OCI-LY3 (cell line): ENCODE results near the gene SLC32A1.

Experiments
- EZH2phosphoT487 ChIP-seq: fragments of 200-600 bp; shearing (Covaris generic); IDR thresholded peaks from 2 replicates; pipeline ENCODE4 v1.6.1; 2018; ENCODE audit warnings: antibody characterized with exemption, mixed run types, low read depth
- TF ChIP-seq, protein P1 (sequence below): fragments of 200-600, 300-600 bp; sonication (generic); IDR thresholded peaks from 2 replicates; pipeline ENCODE4 v1.5.1; 2014; ENCODE audit warnings: antibody characterized with exemption, low read length, low read depth

DNA sequence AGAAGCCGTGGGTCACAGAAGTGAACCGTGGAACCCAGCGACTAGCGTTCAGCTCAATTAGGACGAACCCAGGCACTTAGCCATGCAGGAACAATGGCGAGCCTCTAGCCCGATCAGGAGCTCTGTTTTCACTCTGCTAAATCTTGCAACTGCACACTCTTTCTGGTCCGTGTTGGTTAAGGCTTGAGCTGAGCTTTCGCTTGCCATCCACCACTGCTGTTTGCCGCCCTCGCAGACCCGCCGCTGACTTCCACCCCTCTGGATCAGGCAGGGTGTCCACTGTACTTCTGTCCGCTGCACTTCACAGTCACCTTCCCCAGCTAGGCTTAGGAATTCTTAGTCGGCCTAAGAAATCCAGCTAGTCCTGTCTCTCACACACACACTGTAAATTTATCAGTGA, 25.7 kb upstream of the SLC32A1 start:
- TF ChIP-seq, protein P1, sequence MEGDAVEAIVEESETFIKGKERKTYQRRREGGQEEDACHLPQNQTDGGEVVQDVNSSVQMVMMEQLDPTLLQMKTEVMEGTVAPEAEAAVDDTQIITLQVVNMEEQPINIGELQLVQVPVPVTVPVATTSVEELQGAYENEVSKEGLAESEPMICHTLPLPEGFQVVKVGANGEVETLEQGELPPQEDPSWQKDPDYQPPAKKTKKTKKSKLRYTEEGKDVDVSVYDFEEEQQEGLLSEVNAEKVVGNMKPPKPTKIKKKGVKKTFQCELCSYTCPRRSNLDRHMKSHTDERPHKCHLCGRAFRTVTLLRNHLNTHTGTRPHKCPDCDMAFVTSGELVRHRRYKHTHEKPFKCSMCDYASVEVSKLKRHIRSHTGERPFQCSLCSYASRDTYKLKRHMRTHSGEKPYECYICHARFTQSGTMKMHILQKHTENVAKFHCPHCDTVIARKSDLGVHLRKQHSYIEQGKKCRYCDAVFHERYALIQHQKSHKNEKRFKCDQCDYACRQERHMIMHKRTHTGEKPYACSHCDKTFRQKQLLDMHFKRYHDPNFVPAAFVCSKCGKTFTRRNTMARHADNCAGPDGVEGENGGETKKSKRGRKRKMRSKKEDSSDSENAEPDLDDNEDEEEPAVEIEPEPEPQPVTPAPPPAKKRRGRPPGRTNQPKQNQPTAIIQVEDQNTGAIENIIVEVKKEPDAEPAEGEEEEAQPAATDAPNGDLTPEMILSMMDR, result no peak
- no peak for TF ChIP-seq EZH2phosphoT487
